Activated CD8-positive, alpha-beta T cell treated with anti-CD3 and anti-CD28 coated beads for 36 hours (primary cell): ENCODE measurements around the gene ZHX3. TPM values are rescaled to one million over a fixed set of nuclear protein-coding genes. Genes with fewer than 3 reads are reported as not detected.

Experiments
- ATAC-seq: fragments of 200-7000 bp; cut with Tn5 transposase; one replicate; pipeline ENCODE4 v1.10.0; 2021; ENCODE audit warnings: mild to moderate bottlenecking, moderate library complexity
- CTCF ChIA-PET: fragments of 350-600 bp; sonication (Branson Sonifier 250); formaldehyde crosslinking; loops from one replicate; lab custom pipeline; 2021; ENCODE audit warnings: antibody characterized with exemption; lab: Charles Lee
- POLR2A ChIA-PET: fragments of 350-600 bp; sonication (Branson Sonifier 250); formaldehyde crosslinking; loops from one replicate; lab custom pipeline; 2021; ENCODE audit warnings: antibody characterized with exemption; lab: Charles Lee
- DNase-seq: peaks from one replicate; pipeline ENCODE4 v3.0.0-alpha.2; 2020
- H3K27ac Mint-ChIP-seq: one replicate; pipeline ENCODE4 v1.8.0; 2021; ENCODE audit warnings: mild to moderate bottlenecking, mixed read lengths
- H3K27me3 Mint-ChIP-seq: one replicate; pipeline ENCODE4 v1.8.0; 2021; ENCODE audit warnings: mixed read lengths
- H3K36me3 Mint-ChIP-seq: one replicate; pipeline ENCODE4 v1.8.0; 2021; ENCODE audit warnings: low read depth, mixed read lengths
- H3K4me1 Mint-ChIP-seq: one replicate; pipeline ENCODE4 v1.8.0; 2021; ENCODE audit warnings: low read depth, mixed read lengths
- H3K4me3 Mint-ChIP-seq: one replicate; pipeline ENCODE4 v1.8.0; 2021; ENCODE audit warnings: mild to moderate bottlenecking, moderate library complexity, mixed read lengths
- H3K9me3 Mint-ChIP-seq: one replicate; pipeline ENCODE4 v1.8.0; 2021; ENCODE audit warnings: mixed read lengths
- CTCF ChIP-seq: fragments of 200-600 bp; IDR thresholded peaks from one replicate; pipeline ENCODE4 v1.8.0; 2022; ENCODE audit warnings: antibody characterized with exemption, mild to moderate bottlenecking
- intact Hi-C: fragments of 100-400 bp; cut with micrococcal nuclease; formaldehyde crosslinking; loops from one replicate; pipeline ENCODE4 v1.10.0; 2022
- total RNA-seq, 2 experiments: library from RNA; stranded (reverse); gene quantifications; one replicate each; pipeline ENCODE4 v1.2.3, GENCODE V29; 2021

ZHX3 gene
- total RNA-seq, 2 experiments from 2014 or later: 14.1 to 14.2 TPM

GRCh38 chr20:41265938-41266337 is 51.6 kb downstream of the ZHX3 start:
- no peaks in the 10 kb centered on the region for H3K9me3 Mint-ChIP-seq
- DNase-seq (no peak), ATAC-seq (no peak)
- peaks cover 8% of the 10 kb centered on the region for H3K36me3 Mint-ChIP-seq
- ChIA-PET POLR2A (no interaction called here), CTCF (no interaction called here)
- H3K27ac Mint-ChIP-seq: no peak overlapping the region
- no peak for TF ChIP-seq CTCF
- no peaks in the 10 kb centered on the region for H3K27me3 Mint-ChIP-seq
- no peak overlapping the region for H3K4me3 Mint-ChIP-seq
- intact Hi-C loops: no loop called here
- no peaks in the 10 kb centered on the region for H3K4me1 Mint-ChIP-seq

GRCh38 chr20:41264819-41265218 is 52.7 kb downstream of the ZHX3 start:
- no peaks in the 10 kb centered on the region for H3K27me3 Mint-ChIP-seq
- H3K4me3 Mint-ChIP-seq: no peak overlapping the region
- CTCF ChIA-PET: no interaction called here
- POLR2A ChIA-PET: no interaction called here
- ATAC-seq (no peak), DNase-seq (no peak)
- H3K4me1 Mint-ChIP-seq: no peaks in the 10 kb centered on the region
- H3K27ac Mint-ChIP-seq: no peak overlapping the region
- H3K36me3 Mint-ChIP-seq: peaks cover 8% of the 10 kb centered on the region
- intact Hi-C loops: no loop called here
- H3K9me3 Mint-ChIP-seq: no peaks in the 10 kb centered on the region
- no peak for TF ChIP-seq CTCF

- intact Hi-C loops: no loop called here
Observed at GRCh38 chr20:41261790-41262717, 55.5 kb downstream of the ZHX3 start.

GRCh38 chr20:41261260-41261659 is 56.3 kb downstream of the ZHX3 start:
- POLR2A ChIA-PET: no interaction called here
- TF ChIP-seq CTCF: no peak
- Mint-ChIP-seq H3K27me3 (no peaks in the 10 kb centered on the region), H3K36me3 (peaks cover 7% of the 10 kb centered on the region), H3K9me3 (no peaks in the 10 kb centered on the region), H3K4me1 (no peaks in the 10 kb centered on the region), H3K4me3 (no peak overlapping the region), H3K27ac (no peak overlapping the region)
- CTCF ChIA-PET: interaction anchor here (1.3 kb wide), 1 partner anchor 9 kb away, joined by 3 read pairs; no protein-coding TSS in a partner anchor
- DNase-seq (no peak), ATAC-seq (no peak)
- intact Hi-C loops: no loop called here

More at GRCh38 chr20:41261790-41262717, 55.5 kb downstream of the ZHX3 start:
- ATAC-seq: no peak
- no peak overlapping the region for H3K27ac Mint-ChIP-seq
- no peak overlapping the region for H3K4me3 Mint-ChIP-seq
- DNase-seq: no peak
- ChIA-PET CTCF (interaction anchor here (1.3 kb wide), 1 partner anchor 9 kb away, joined by 3 read pairs; no protein-coding TSS in a partner anchor), POLR2A (no interaction called here)
- TF ChIP-seq CTCF: no peak
- H3K36me3 Mint-ChIP-seq: peaks cover 8% of the 10 kb centered on the region
- no peaks in the 10 kb centered on the region for H3K9me3 Mint-ChIP-seq
- H3K27me3 Mint-ChIP-seq: no peaks in the 10 kb centered on the region
- no peaks in the 10 kb centered on the region for H3K4me1 Mint-ChIP-seq

- no peaks in the 10 kb centered on the region for H3K27me3 Mint-ChIP-seq
- H3K27ac Mint-ChIP-seq: no peak overlapping the region
- no peak for DNase-seq
- ATAC-seq: no peak
- ChIA-PET CTCF (interaction anchor here (1.3 kb wide), 1 partner anchor 10 kb away, joined by 3 read pairs; no protein-coding TSS in a partner anchor), POLR2A (no interaction called here)
- no peaks in the 10 kb centered on the region for H3K9me3 Mint-ChIP-seq
- intact Hi-C loops: no loop called here
- no peaks in the 10 kb centered on the region for H3K4me1 Mint-ChIP-seq
- TF ChIP-seq CTCF: no peak
- H3K4me3 Mint-ChIP-seq: no peak overlapping the region
- H3K36me3 Mint-ChIP-seq: peaks cover 2% of the 10 kb centered on the region
Observed at GRCh38 chr20:41260734-41261220, 56.8 kb downstream of the ZHX3 start.
